GM18867 (cell line): Measurements from ENCODE around the gene EBF4.
A peak's percentile ranks its signal among the peaks of the same experiment; 100 is the strongest.

ENCODE experiments used
- ATAC-seq: cut with Tn5 transposase; IDR thresholded peaks from one replicate; pipeline ENCODE4 v1.9.1; 2021; ENCODE audit warnings: mild to moderate bottlenecking, moderate library complexity; ENCODE audit not compliant: unreplicated experiment

The EBF4 gene

GRCh38 chr20:2692036-2692885, at the start of gene EBF4:
EBF4 (plus strand) TSS chr20:2692780; CDS start chr20:2693646, 866 bp downstream.
- no peak for ATAC-seq

GRCh38 chr20:2643708-2644107, 48.9 kb upstream of the EBF4 start:
- ATAC-seq, result no peak

GRCh38 chr20:2651772-2652723, 40.5 kb upstream of the EBF4 start, which contains the start of gene NOP56:
NOP56 (plus strand) TSS chr20:2652632; CDS start chr20:2652661, 29 bp downstream.
- peak; percentile 83 for ATAC-seq

- ATAC-seq, result peak; percentile 39
These were observed 39.6 kb upstream of the EBF4 start for GRCh38 chr20:2652724-2653555.

GRCh38 chr20:2653556-2654383, 38.8 kb upstream of the EBF4 start:
- no peak for ATAC-seq

GRCh38 chr20:2654384-2654822, 38.2 kb upstream of the EBF4 start:
- no peak for ATAC-seq

- no peak for ATAC-seq
These were observed 37.7 kb upstream of the EBF4 start for GRCh38 chr20:2654831-2655230.

GRCh38 chr20:2655331-2656116, 37.1 kb upstream of the EBF4 start:
- ATAC-seq, result no peak

GRCh38 chr20:2656471-2657117, 36.0 kb upstream of the EBF4 start:
- no peak for ATAC-seq

- ATAC-seq, result no peak
These were observed 35.3 kb upstream of the EBF4 start for GRCh38 chr20:2657241-2657640.

GRCh38 chr20:2657674-2658073, 34.9 kb upstream of the EBF4 start:
- ATAC-seq, result no peak

- ATAC-seq, result no peak
These were observed 33.9 kb upstream of the EBF4 start for GRCh38 chr20:2658414-2659354.

- no peak for ATAC-seq
These were observed 33.0 kb upstream of the EBF4 start for GRCh38 chr20:2659547-2659946.

- ATAC-seq, result no peak
These were observed 29.2 kb upstream of the EBF4 start for GRCh38 chr20:2663364-2663886.

GRCh38 chr20:2663887-2664719, 28.5 kb upstream of the EBF4 start, which contains the start of gene IDH3B:
IDH3B (minus strand) TSS chr20:2664216; CDS start chr20:2664188, 28 bp downstream.
- ATAC-seq, result peak; percentile 84

GRCh38 chr20:2671977-2672376, 20.6 kb upstream of the EBF4 start:
- ATAC-seq, result no peak
